ENCODE results near the gene AIM2. TPM values are rescaled to one million over a fixed set of nuclear protein-coding genes. Genes with fewer than 3 reads are reported as not detected.

Gene AIM2
- total RNA-seq, 1 donor from 2014 or later: not detected

DNA sequence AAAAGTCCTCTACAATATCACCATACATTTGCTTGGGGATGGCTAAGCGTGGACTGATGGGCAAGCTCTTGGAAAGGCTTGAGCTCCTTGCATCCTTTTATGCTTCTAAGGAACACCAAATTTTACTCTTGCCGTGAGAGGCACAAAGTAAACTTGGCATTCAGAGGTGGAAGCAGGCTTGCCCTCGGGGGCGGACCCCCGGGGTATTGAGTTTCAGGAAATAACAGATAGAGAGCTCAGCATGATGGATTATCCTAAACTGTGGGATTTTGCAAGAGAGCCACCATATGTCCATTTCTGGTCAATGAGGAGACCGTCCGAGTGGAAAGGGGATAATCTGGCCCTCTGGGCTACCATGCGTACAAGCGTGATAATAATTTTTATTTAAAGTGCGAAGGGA lies 52.8 kb downstream of the AIM2 start:
- DNase-seq (ENCODE audit: extremely low spot score in 2 of 2): no peak
- Histone ChIP-seq H3K27me3 (no peaks in the 10 kb centered on the region), H3K9me3 (no peaks in the 10 kb centered on the region), H3K36me3 (peaks cover 0 to 37% of the 10 kb centered on the region in 2 donors), H3K4me1 (peaks cover 49% of the 10 kb centered on the region), H3K27ac (no peak overlapping the region), H3K4me3 (no peak overlapping the region)
- TF ChIP-seq CTCF (IDR thresholded peaks at IDR 0.05) (no peak), POLR2AphosphoS5 (IDR thresholded peaks at IDR 0.05; ENCODE audit: insufficient read depth in 1 of 2, low read depth in 1 of 2) (no peak), POLR2A (IDR thresholded peaks at IDR 0.05) (no peak)
- intact Hi-C loops (cut with DNase I): no loop called here

DNA sequence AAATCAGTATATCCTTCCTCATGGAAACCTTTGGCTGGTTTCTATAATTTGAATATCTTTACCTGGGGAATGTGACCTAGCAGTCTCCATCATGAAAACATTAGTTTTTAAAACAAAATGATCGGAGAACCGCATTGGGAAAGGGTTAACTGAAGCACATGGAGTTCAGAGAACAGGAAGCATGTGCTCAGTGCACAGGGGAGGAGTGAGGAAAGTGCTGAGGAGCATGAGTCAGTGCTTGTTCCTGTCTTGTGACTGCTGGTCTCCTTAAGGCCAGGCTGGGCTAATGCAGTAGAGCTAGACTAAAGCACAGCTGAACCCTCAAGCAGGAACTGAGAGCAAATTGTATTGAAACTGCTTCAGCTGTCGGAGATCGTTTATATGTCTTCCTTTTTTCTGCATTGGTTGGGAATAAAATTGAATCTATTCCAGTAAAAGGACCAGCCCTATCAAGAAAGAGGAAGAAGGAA lies 61.1 kb downstream of the AIM2 start:
- peak in 1 of 2 donors; percentile 97 for TF ChIP-seq POLR2AphosphoS5 (IDR thresholded peaks at IDR 0.05; ENCODE audit: insufficient read depth in 1 of 2, low read depth in 1 of 2)
- no peak for TF ChIP-seq CTCF (IDR thresholded peaks at IDR 0.05)
- no peak for TF ChIP-seq POLR2A (IDR thresholded peaks at IDR 0.05)
- no peaks in the 10 kb centered on the region for H3K9me3 ChIP-seq
- H3K36me3 ChIP-seq: peaks cover 0 to 53% of the 10 kb centered on the region in 2 donors
- no peaks in the 10 kb centered on the region for H3K27me3 ChIP-seq
- H3K27ac ChIP-seq: peak overlapping the region; percentile 78
- intact Hi-C loops (cut with DNase I): no loop called here
- peak overlapping the region; percentile 7 to 18 for H3K4me3 ChIP-seq
- H3K4me1 ChIP-seq: peaks cover 84% of the 10 kb centered on the region
- DNase-seq (ENCODE audit: extremely low spot score in 2 of 2): no peak

GRCh38 chr1:159014851-159015250 lies 61.7 kb downstream of the AIM2 start:
- H3K4me1 ChIP-seq: peaks cover 84% of the 10 kb centered on the region
- peak overlapping the region in 1 of 2 donors; percentile 7 for H3K4me3 ChIP-seq
- intact Hi-C loops (cut with DNase I): no loop called here
- peaks cover 0 to 48% of the 10 kb centered on the region in 2 donors for H3K36me3 ChIP-seq
- DNase-seq (ENCODE audit: extremely low spot score in 2 of 2): no peak
- no peaks in the 10 kb centered on the region for H3K27me3 ChIP-seq
- peak overlapping the region; percentile 78 for H3K27ac ChIP-seq
- no peaks in the 10 kb centered on the region for H3K9me3 ChIP-seq
- TF ChIP-seq POLR2AphosphoS5 (IDR thresholded peaks at IDR 0.05; ENCODE audit: insufficient read depth in 1 of 2, low read depth in 1 of 2): no peak
- no peak for TF ChIP-seq CTCF (IDR thresholded peaks at IDR 0.05)
- TF ChIP-seq POLR2A (IDR thresholded peaks at IDR 0.05): no peak

GRCh38 chr1:159014003-159014571 lies 62.5 kb downstream of the AIM2 start:
- H3K4me3 ChIP-seq: no peak overlapping the region
- peaks cover 0 to 41% of the 10 kb centered on the region in 2 donors for H3K36me3 ChIP-seq
- H3K27ac ChIP-seq: peak overlapping the region; percentile 85
- TF ChIP-seq POLR2AphosphoS5 (IDR thresholded peaks at IDR 0.05; ENCODE audit: insufficient read depth in 1 of 2, low read depth in 1 of 2) (no peak), POLR2A (IDR thresholded peaks at IDR 0.05) (no peak), CTCF (IDR thresholded peaks at IDR 0.05) (no peak)
- DNase-seq (ENCODE audit: extremely low spot score in 2 of 2): no peak
- H3K9me3 ChIP-seq: no peaks in the 10 kb centered on the region
- H3K27me3 ChIP-seq: no peaks in the 10 kb centered on the region
- intact Hi-C loops (cut with DNase I): no loop called here
- peaks cover 80% of the 10 kb centered on the region for H3K4me1 ChIP-seq

DNA sequence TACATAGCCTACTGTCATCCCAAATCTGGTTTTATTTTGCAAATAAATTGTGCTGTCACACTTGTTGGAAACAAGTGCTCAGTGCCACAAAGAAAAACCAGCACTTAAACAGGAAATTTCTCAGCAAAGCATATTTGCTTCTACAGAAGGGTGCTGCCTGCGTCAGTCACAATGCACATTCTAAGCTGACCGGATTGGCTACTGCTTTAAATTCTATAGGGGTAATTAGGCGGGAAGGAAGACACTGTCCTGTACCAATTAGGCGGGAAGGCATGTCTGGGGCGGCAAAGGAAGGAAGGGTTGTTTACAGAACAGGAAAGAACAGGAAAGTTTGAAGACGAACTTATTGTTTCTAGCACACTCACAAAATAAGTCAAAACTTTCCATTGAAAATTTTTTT lies 64.1 kb downstream of the AIM2 start:
- Histone ChIP-seq H3K4me3 (peak overlapping the region; percentile 41 to 58), H3K27ac (peak overlapping the region; percentile 85), H3K4me1 (peaks cover 74% of the 10 kb centered on the region), H3K36me3 (peaks cover 0 to 26% of the 10 kb centered on the region in 2 donors), H3K9me3 (no peaks in the 10 kb centered on the region), H3K27me3 (no peaks in the 10 kb centered on the region)
- TF ChIP-seq POLR2AphosphoS5 (IDR thresholded peaks at IDR 0.05; ENCODE audit: insufficient read depth in 1 of 2, low read depth in 1 of 2) (peak in 1 of 2 donors; percentile 74), POLR2A (IDR thresholded peaks at IDR 0.05) (peak in 1 of 2 donors; percentile 30), CTCF (IDR thresholded peaks at IDR 0.05) (no peak)
- intact Hi-C loops (cut with DNase I): no loop called here
- DNase-seq (ENCODE audit: extremely low spot score in 2 of 2): no peak

Measured in vagina (tissue), 2 donors.